Upper lobe of left lung (tissue), 4 donors: ENCODE results near the gene CLCN1.

ENCODE experiments used
- POLR2A ChIP-seq, 4 donors: fragments of 450-650 bp; IDR thresholded peaks; one replicate each; pipeline ENCODE4 v1.5.1; 2016 to 2017; ENCODE audit warnings: antibody characterized with exemption in 4 of 4, mild to moderate bottlenecking in 2 of 4
- POLR2AphosphoS5 ChIP-seq, 2 donors: sonication (generic); formaldehyde crosslinking; IDR thresholded peaks; one replicate each; pipeline ENCODE4 v1.5.1; 2017; ENCODE audit warnings: antibody characterized with exemption in 2 of 2
- TF ChIP-seq, protein P1 (sequence below), 6 experiments: fragments of 450-650 bp in 4 of 6; fragments of 200-600 bp in 2 of 6; sonication (generic) in 2 of 6; IDR thresholded peaks; one replicate each; pipeline ENCODE4 v1.5.1; 2016 to 2019; ENCODE audit warnings: antibody characterized with exemption in 6 of 6

DNA sequence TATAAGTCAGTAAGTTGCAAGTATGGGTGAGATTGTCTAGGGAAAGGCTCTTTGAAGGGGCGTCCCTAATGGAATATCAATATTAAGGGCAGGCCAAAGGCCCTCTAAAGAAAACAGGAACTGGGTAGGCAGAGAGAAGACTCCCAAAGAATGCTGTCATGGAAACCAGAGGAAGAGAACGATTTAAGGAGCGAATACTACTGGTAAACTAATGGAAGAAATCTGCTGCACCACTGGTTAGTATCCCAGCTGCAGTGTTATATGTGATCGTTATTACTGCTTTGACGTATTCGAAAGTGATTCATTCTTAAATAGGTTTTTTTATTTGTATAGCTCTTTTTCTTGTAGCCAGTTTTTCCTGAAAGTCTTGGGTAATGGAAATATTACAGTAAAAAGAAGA lies 26.5 kb upstream of the CLCN1 start:
- TF ChIP-seq, protein P1, sequence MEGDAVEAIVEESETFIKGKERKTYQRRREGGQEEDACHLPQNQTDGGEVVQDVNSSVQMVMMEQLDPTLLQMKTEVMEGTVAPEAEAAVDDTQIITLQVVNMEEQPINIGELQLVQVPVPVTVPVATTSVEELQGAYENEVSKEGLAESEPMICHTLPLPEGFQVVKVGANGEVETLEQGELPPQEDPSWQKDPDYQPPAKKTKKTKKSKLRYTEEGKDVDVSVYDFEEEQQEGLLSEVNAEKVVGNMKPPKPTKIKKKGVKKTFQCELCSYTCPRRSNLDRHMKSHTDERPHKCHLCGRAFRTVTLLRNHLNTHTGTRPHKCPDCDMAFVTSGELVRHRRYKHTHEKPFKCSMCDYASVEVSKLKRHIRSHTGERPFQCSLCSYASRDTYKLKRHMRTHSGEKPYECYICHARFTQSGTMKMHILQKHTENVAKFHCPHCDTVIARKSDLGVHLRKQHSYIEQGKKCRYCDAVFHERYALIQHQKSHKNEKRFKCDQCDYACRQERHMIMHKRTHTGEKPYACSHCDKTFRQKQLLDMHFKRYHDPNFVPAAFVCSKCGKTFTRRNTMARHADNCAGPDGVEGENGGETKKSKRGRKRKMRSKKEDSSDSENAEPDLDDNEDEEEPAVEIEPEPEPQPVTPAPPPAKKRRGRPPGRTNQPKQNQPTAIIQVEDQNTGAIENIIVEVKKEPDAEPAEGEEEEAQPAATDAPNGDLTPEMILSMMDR (IDR thresholded peaks at IDR 0.05) = no peak
- TF ChIP-seq POLR2A (IDR thresholded peaks at IDR 0.05) = no peak
- no peak for TF ChIP-seq POLR2AphosphoS5 (IDR thresholded peaks at IDR 0.05)
